ENCODE results near the gene MAST2. TPM values are rescaled to one million over a fixed set of nuclear protein-coding genes. Genes with fewer than 3 reads are reported as not detected.

MAST2 gene
- total RNA-seq, 1 donor from 2014 or later: 63.9 TPM

DNA sequence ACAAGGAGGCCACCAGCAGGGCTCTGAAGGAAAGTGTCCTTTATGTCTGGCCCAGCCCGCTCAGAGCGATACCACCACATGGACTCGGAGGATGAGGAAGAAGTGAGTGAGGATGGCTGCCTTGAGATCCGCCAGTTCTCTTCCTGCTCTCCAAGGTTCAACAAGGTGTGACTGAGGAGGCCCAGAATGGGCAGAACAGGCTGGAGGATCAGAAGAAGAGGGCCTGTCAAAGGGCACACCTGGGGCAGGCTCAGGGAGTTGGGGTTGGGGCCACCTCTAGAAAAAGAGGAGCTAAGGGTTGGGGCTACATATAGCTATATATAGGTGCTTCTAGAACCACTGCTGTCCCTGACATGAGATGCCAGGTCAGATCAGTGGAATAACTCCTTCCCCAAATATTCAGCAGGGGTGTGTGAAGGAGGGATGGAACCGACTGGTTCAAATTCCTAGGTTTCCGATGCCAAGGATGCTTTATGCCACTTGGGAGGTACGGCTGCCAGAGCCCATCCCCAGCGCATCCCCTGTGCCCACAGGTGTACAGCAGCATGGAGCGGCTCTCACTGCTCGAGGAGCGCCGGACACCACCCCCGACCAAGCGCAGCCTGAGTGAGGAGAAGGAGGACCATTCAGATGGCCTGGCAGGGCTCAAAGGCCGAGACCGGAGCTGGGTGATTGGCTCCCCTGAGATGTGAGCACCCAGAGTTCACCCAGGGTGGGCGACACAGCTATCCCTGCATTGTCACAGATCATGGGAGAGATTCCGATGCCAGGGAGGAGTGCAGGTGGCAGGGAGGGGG lies 226.9 kb downstream of the MAST2 start:
- Mint-ChIP-seq H3K27ac (ENCODE audit: unreplicated experiment) (peak overlapping the region; percentile 14), H3K9me3 (ENCODE audit: unreplicated experiment) (no peaks in the 10 kb centered on the region), H3K4me1 (ENCODE audit: unreplicated experiment) (no peaks in the 10 kb centered on the region), H3K4me3 (ENCODE audit: unreplicated experiment) (no peak overlapping the region), H3K27me3 (ENCODE audit: unreplicated experiment) (no peaks in the 10 kb centered on the region), H3K36me3 (ENCODE audit: unreplicated experiment) (peaks cover 12% of the 10 kb centered on the region)
- no peak for DNase-seq (ENCODE audit: extremely low spot score, unreplicated experiment)
- TF ChIP-seq, protein P1, sequence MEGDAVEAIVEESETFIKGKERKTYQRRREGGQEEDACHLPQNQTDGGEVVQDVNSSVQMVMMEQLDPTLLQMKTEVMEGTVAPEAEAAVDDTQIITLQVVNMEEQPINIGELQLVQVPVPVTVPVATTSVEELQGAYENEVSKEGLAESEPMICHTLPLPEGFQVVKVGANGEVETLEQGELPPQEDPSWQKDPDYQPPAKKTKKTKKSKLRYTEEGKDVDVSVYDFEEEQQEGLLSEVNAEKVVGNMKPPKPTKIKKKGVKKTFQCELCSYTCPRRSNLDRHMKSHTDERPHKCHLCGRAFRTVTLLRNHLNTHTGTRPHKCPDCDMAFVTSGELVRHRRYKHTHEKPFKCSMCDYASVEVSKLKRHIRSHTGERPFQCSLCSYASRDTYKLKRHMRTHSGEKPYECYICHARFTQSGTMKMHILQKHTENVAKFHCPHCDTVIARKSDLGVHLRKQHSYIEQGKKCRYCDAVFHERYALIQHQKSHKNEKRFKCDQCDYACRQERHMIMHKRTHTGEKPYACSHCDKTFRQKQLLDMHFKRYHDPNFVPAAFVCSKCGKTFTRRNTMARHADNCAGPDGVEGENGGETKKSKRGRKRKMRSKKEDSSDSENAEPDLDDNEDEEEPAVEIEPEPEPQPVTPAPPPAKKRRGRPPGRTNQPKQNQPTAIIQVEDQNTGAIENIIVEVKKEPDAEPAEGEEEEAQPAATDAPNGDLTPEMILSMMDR (IDR thresholded peaks at IDR 0.05): no peak

DNA sequence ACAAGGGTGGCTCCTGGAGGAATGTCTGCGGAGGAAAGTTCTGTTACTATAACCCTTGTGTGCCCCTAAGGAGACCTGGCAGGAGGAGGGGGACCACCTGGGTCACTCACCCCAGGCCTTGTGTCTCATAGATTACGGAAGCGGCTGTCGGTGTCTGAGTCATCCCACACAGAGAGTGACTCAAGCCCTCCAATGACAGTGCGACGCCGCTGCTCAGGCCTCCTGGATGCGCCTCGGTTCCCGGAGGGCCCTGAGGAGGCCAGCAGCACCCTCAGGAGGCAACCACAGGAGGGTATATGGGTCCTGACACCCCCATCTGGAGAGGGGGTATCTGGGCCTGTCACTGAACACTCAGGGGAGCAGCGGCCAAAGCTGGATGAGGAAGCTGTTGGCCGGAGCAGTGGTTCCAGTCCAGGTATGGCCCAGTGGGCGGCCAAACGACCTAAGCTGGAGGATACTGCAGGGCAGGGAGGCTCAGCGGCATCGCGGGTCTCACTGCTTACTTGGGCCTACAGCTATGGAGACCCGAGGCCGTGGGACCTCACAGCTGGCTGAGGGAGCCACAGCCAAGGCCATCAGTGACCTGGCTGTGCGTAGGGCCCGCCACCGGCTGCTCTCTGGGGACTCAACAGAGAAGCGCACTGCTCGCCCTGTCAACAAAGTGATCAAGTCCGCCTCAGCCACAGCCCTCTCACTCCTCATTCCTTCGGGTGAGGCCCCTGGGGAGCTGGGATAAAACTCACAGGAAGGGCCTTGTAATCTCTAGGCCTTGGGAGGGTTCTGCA lies 227.7 kb downstream of the MAST2 start:
- TF ChIP-seq, protein P1 (IDR thresholded peaks at IDR 0.05): no peak
- H3K27me3 Mint-ChIP-seq (ENCODE audit: unreplicated experiment): no peaks in the 10 kb centered on the region
- DNase-seq (ENCODE audit: extremely low spot score, unreplicated experiment): no peak
- H3K4me3 Mint-ChIP-seq (ENCODE audit: unreplicated experiment): no peak overlapping the region
- no peak overlapping the region for H3K27ac Mint-ChIP-seq (ENCODE audit: unreplicated experiment)
- no peaks in the 10 kb centered on the region for H3K9me3 Mint-ChIP-seq (ENCODE audit: unreplicated experiment)
- peaks cover 12% of the 10 kb centered on the region for H3K36me3 Mint-ChIP-seq (ENCODE audit: unreplicated experiment)
- H3K4me1 Mint-ChIP-seq (ENCODE audit: unreplicated experiment): no peaks in the 10 kb centered on the region

DNA sequence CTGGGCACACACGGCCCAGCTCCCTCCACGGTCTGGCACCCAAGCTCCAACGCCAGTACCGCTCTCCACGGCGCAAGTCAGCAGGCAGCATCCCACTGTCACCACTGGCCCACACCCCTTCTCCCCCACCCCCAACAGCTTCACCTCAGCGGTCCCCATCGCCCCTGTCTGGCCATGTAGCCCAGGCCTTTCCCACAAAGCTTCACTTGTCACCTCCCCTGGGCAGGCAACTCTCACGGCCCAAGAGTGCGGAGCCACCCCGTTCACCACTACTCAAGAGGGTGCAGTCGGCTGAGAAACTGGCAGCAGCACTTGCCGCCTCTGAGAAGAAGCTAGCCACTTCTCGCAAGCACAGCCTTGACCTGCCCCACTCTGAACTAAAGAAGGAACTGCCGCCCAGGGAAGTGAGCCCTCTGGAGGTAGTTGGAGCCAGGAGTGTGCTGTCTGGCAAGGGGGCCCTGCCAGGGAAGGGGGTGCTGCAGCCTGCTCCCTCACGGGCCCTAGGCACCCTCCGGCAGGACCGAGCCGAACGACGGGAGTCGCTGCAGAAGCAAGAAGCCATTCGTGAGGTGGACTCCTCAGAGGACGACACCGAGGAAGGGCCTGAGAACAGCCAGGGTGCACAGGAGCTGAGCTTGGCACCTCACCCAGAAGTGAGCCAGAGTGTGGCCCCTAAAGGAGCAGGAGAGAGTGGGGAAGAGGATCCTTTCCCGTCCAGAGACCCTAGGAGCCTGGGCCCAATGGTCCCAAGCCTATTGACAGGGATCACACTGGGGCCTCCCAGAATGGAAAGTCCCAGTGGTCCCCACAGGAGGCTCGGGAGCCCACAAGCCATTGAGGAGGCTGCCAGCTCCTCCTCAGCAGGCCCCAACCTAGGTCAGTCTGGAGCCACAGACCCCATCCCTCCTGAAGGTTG lies 231.4 kb downstream of the MAST2 start:
- no peaks in the 10 kb centered on the region for H3K4me1 Mint-ChIP-seq (ENCODE audit: unreplicated experiment)
- TF ChIP-seq, protein P1 (IDR thresholded peaks at IDR 0.05): no peak
- DNase-seq (ENCODE audit: extremely low spot score, unreplicated experiment): no peak
- no peak overlapping the region for H3K27ac Mint-ChIP-seq (ENCODE audit: unreplicated experiment)
- no peaks in the 10 kb centered on the region for H3K9me3 Mint-ChIP-seq (ENCODE audit: unreplicated experiment)
- no peak overlapping the region for H3K4me3 Mint-ChIP-seq (ENCODE audit: unreplicated experiment)
- peaks cover 10% of the 10 kb centered on the region for H3K36me3 Mint-ChIP-seq (ENCODE audit: unreplicated experiment)
- H3K27me3 Mint-ChIP-seq (ENCODE audit: unreplicated experiment): no peaks in the 10 kb centered on the region

DNA sequence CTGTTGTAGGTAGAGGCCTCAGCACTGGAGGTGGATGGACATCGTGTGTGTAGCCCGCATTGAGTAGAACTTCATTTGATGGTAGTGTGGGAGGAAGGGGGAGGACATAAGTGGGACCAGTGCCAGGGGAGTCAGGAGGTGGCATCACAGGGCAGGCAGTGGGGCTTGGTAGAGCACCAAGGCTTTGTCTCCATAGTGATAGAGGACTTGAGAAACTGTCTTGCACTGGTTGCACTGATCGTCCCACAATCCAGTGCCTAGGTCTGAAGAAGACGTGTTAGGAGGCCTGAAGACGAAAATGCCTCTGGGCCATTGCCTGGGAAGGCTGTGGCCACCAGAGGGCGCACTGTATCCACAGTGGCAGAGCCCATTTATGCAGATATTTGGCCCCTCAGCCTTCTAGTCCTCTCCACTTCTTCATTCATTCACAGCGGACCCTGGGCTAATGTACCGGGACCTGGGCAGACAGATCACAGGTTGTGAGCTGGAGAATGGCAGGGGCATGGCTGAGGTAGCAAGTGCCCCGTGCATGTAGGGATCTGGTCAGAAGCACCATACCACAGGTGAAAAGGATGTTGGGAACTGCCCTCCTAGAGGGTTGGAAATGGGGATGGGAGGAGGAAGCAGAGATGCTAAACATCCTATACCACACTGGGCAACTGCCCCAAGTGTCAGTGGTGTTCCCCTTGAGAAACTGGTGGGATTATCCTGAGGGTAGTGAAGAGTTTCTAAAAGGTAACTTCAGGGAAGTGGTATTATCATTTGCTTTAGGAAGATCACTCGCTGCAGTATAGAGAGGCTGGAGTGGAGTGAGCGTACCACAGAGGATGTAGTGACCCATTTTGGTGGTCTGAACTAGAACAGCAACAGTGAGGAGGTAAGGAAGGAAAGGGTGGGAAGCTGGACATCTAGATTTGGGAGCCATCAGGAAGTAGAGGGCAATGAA lies 233.8 kb downstream of the MAST2 start:
- Mint-ChIP-seq H3K27ac (ENCODE audit: unreplicated experiment) (no peak overlapping the region), H3K27me3 (ENCODE audit: unreplicated experiment) (no peaks in the 10 kb centered on the region), H3K36me3 (ENCODE audit: unreplicated experiment) (peaks cover 15% of the 10 kb centered on the region), H3K4me1 (ENCODE audit: unreplicated experiment) (peaks cover 3% of the 10 kb centered on the region), H3K9me3 (ENCODE audit: unreplicated experiment) (no peaks in the 10 kb centered on the region), H3K4me3 (ENCODE audit: unreplicated experiment) (no peak overlapping the region)
- peak; percentile 94 for DNase-seq (ENCODE audit: extremely low spot score, unreplicated experiment)
- TF ChIP-seq, protein P1 (IDR thresholded peaks at IDR 0.05): peak; percentile 97

Data from osteocyte (in vitro differentiated cells).